Erythroblast (primary cell): ENCODE measurements around the gene FGF14.
A peak's percentile ranks its signal among the peaks of the same experiment; 100 is the strongest.
"Not testable (repeated sequence)": the region's sequence is repeated elsewhere in the genome, so short reads cannot be mapped to it uniquely, and the experiment has no call there.

Experiments used
- DNase-seq, 2 experiments: peaks; one replicate each; lab custom pipeline; 2025; lab: John Stamatoyannopoulos, UW
- GATA1 ChIP-seq: IDR thresholded peaks from 2 replicates; pipeline ENCODE4 v1.6.1; 2011; ENCODE audit warnings: low read depth, mild to moderate bottlenecking, control low read depth, low read length, moderate library complexity
- POLR2A ChIP-seq: IDR thresholded peaks from 2 replicates; pipeline ENCODE4 v1.6.1; 2011; ENCODE audit warnings: mild to moderate bottlenecking, low read length

Gene FGF14

GRCh38 chr13:102152790-102153189, 249.1 kb downstream of the FGF14 start:
- DNase-seq, result no peak
- TF ChIP-seq GATA1, result no peak
- TF ChIP-seq POLR2A, result no peak

- TF ChIP-seq POLR2A (no peak), GATA1 (no peak)
Measured at GRCh38 chr13:102147353-102147752, 254.5 kb downstream of the FGF14 start.

GRCh38 chr13:102145750-102146149, 256.1 kb downstream of the FGF14 start:
- TF ChIP-seq POLR2A, result no peak
- no peak for DNase-seq

More at GRCh38 chr13:102147353-102147752, 254.5 kb downstream of the FGF14 start:
- DNase-seq, result no peak

- DNase-seq, result no peak
- TF ChIP-seq POLR2A, result no peak
- TF ChIP-seq GATA1, result no peak
Measured at GRCh38 chr13:102142473-102142826, 259.4 kb downstream of the FGF14 start.

GRCh38 chr13:102141625-102142472, 260.0 kb downstream of the FGF14 start:
- peak in 1 of 2 experiments; percentile 9 for DNase-seq
- TF ChIP-seq POLR2A (no peak), GATA1 (no peak)

GRCh38 chr13:102139626-102140025, 262.2 kb downstream of the FGF14 start:
- DNase-seq, result no peak
- no peak for TF ChIP-seq GATA1
- TF ChIP-seq POLR2A, result no peak

GRCh38 chr13:102138635-102139190, 263.1 kb downstream of the FGF14 start:
- TF ChIP-seq GATA1 (no peak), POLR2A (no peak)
- DNase-seq, result no peak

GRCh38 chr13:102137904-102138303, 263.9 kb downstream of the FGF14 start:
- not testable (repeated sequence) for DNase-seq

- TF ChIP-seq POLR2A (no peak), GATA1 (no peak)
- no peak for DNase-seq
Measured at GRCh38 chr13:102136735-102137296, 265.0 kb downstream of the FGF14 start.

GRCh38 chr13:102132777-102133295, 269.0 kb downstream of the FGF14 start:
- no peak for DNase-seq
- TF ChIP-seq POLR2A, result no peak
- no peak for TF ChIP-seq GATA1

- TF ChIP-seq GATA1 (no peak), POLR2A (no peak)
- no peak for DNase-seq
Measured at GRCh38 chr13:102131246-102131645, 270.6 kb downstream of the FGF14 start.

- no peak for DNase-seq
- TF ChIP-seq GATA1, result no peak
- no peak for TF ChIP-seq POLR2A
Measured at GRCh38 chr13:102128216-102128810, 273.5 kb downstream of the FGF14 start.

GRCh38 chr13:102127153-102127552, 274.7 kb downstream of the FGF14 start:
- TF ChIP-seq GATA1 (no peak), POLR2A (no peak)

GRCh38 chr13:102122147-102122546, 279.7 kb downstream of the FGF14 start:
- TF ChIP-seq GATA1 (no peak), POLR2A (no peak)

More at GRCh38 chr13:102127153-102127552, 274.7 kb downstream of the FGF14 start:
- no peak for DNase-seq

More at GRCh38 chr13:102122147-102122546, 279.7 kb downstream of the FGF14 start:
- no peak for DNase-seq
